Heart left ventricle (tissue), 13 donors: Measurements from ENCODE around the gene TFPI2.

Experiments
- POLR2A ChIP-seq, 2 donors: fragments of 450-650 bp; IDR thresholded peaks; one replicate each; pipeline ENCODE4 v1.6.1; 2017; ENCODE audit warnings: antibody characterized with exemption in 2 of 2, mild to moderate bottlenecking in 2 of 2, moderate library complexity in 2 of 2
- TF ChIP-seq, protein P1 (sequence below), 12 donors: fragments of 200-600 bp; sonication (generic) in 4 of 12; IDR thresholded peaks; one replicate each; pipeline versions ENCODE4 v1.5.0 to v1.8.0; 2018 to 2022; ENCODE audit warnings: antibody characterized with exemption in 12 of 12, mild to moderate bottlenecking in 5 of 12
- donor health status: ischemic (EF 13 %, LVEDD 7.1; RV severe dilation, severe dysfunction).
- donor health status: DM: no; HTN: yes; CAD: no.
- donor health status: DM: no; HTN: no; CAD: no.
- donor health status: ischemic (EF 25% LVEDD 6.9; RV normal size, moderate dysfunction).
- donor health status: ischemic (EF 25% LVEDD 5.7; RV mildly dilated, moderate dysfunction).
- donor health status: ischemic (EF 35%, LVEDD 5.7; RV mildly dilated, moderate dysfunction).
- donor health status: nonischemic (EF 11% LVEDD 7.7; RV severe dilation, severe dysfunction).
- donor health status: DM: yes; HTN: yes; CAD: no.
- donor health status: PGD.
- donor health status: ischemic (EF 29% LVEDD 5.4; RV normal size, mild dysfunction).
- donor health status: nonischemic (EF 23%, LVEDD 6.1; RV moderate dilation, normal function).

DNA sequence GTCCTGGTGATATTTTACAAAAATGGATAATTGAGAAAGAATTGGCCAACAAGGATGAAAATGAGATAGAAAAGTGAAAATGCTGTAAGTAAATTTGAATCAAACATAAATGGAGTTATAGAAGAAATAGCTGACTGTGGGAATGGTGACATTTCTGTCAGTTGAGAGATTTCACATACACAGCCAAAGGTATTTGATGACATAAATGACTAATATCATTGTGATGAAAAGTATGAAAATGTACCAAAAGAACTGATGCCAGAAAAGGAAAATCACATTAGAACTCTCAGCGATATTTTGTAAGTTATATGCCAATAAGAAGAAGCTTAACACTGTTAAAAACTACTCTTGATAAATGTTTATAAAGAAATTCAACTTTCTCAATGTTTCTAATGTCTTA, 54.9 kb downstream of the TFPI2 start:
- TF ChIP-seq, protein P1, sequence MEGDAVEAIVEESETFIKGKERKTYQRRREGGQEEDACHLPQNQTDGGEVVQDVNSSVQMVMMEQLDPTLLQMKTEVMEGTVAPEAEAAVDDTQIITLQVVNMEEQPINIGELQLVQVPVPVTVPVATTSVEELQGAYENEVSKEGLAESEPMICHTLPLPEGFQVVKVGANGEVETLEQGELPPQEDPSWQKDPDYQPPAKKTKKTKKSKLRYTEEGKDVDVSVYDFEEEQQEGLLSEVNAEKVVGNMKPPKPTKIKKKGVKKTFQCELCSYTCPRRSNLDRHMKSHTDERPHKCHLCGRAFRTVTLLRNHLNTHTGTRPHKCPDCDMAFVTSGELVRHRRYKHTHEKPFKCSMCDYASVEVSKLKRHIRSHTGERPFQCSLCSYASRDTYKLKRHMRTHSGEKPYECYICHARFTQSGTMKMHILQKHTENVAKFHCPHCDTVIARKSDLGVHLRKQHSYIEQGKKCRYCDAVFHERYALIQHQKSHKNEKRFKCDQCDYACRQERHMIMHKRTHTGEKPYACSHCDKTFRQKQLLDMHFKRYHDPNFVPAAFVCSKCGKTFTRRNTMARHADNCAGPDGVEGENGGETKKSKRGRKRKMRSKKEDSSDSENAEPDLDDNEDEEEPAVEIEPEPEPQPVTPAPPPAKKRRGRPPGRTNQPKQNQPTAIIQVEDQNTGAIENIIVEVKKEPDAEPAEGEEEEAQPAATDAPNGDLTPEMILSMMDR (IDR thresholded peaks at IDR 0.05): no peak
- no peak for TF ChIP-seq POLR2A (IDR thresholded peaks at IDR 0.05)
